ENCODE data around the gene ZSCAN5B. TPM values are rescaled to one million over a fixed set of nuclear protein-coding genes. Genes with fewer than 3 reads are reported as not detected.

Gene ZSCAN5B
- polyA plus RNA-seq, 1 donor from 2014 or later, result 0.24 TPM

GRCh38 chr19:56174550-56174949 lies 23.0 kb downstream of the ZSCAN5B start:
- Histone ChIP-seq H3F3A (ENCODE audit: insufficient read depth, low read length, poor library complexity, severe bottlenecking) (no peaks in the 10 kb centered on the region), H3K27ac (ENCODE audit: low read length) (no peak overlapping the region), H3K4me3 (ENCODE audit: low read length) (no peak overlapping the region), H3K27me3 (ENCODE audit: insufficient read depth, low read depth, low read length) (no peaks in the 10 kb centered on the region), H3K79me2 (replicated peaks; ENCODE audit: insufficient read depth, low read length) (no peaks in the 10 kb centered on the region), H3K9me2 (ENCODE audit: insufficient read depth, low read length) (no peaks in the 10 kb centered on the region), H3K9me3 (ENCODE audit: low read length) (no peaks in the 10 kb centered on the region), H3K36me3 (ENCODE audit: insufficient read depth, low read length) (no peaks in the 10 kb centered on the region), H3K4me2 (ENCODE audit: low read length) (no peak overlapping the region), H3K9ac (ENCODE audit: low read length) (no peak overlapping the region), H2AFZ (ENCODE audit: low read depth, low read length) (no peak overlapping the region), H4K20me1 (ENCODE audit: insufficient read depth) (no peaks in the 10 kb centered on the region)
- TF ChIP-seq SMC3 (conservative IDR thresholded peaks at IDR 0.05; ENCODE audit: poor library complexity) (no peak), REST (IDR thresholded peaks at IDR 0.05; ENCODE audit: borderline replicate concordance) (no peak), POLR2AphosphoS5 (IDR thresholded peaks at IDR 0.05) (no peak), EZH2 (IDR thresholded peaks at IDR 0.05; ENCODE audit: borderline replicate concordance, insufficient read depth, low read length, poor library complexity, severe bottlenecking) (no peak), EP300 (conservative IDR thresholded peaks at IDR 0.05; ENCODE audit: poor library complexity, severe bottlenecking) (no peak), TAF1 (IDR thresholded peaks at IDR 0.05; ENCODE audit: low read depth) (no peak), MXI1 (conservative IDR thresholded peaks at IDR 0.05; ENCODE audit: poor library complexity, severe bottlenecking) (no peak), CTCF (IDR thresholded peaks at IDR 0.05; ENCODE audit: poor library complexity, severe bottlenecking) (no peak), RAD21 (conservative IDR thresholded peaks at IDR 0.05) (no peak)

GRCh38 chr19:56174086-56174485 lies 23.5 kb downstream of the ZSCAN5B start:
- Histone ChIP-seq H3K9me3 (ENCODE audit: low read length) (no peaks in the 10 kb centered on the region), H3K79me2 (replicated peaks; ENCODE audit: insufficient read depth, low read length) (no peaks in the 10 kb centered on the region), H3K36me3 (ENCODE audit: insufficient read depth, low read length) (no peaks in the 10 kb centered on the region), H2AFZ (ENCODE audit: low read depth, low read length) (no peak overlapping the region), H4K20me1 (ENCODE audit: insufficient read depth) (no peaks in the 10 kb centered on the region), H3F3A (ENCODE audit: insufficient read depth, low read length, poor library complexity, severe bottlenecking) (no peaks in the 10 kb centered on the region), H3K9me2 (ENCODE audit: insufficient read depth, low read length) (no peaks in the 10 kb centered on the region), H3K27ac (ENCODE audit: low read length) (no peak overlapping the region), H3K27me3 (ENCODE audit: insufficient read depth, low read depth, low read length) (no peaks in the 10 kb centered on the region), H3K4me3 (ENCODE audit: low read length) (no peak overlapping the region), H3K4me2 (ENCODE audit: low read length) (no peak overlapping the region), H3K9ac (ENCODE audit: low read length) (no peak overlapping the region)
- no peak for TF ChIP-seq POLR2AphosphoS5 (IDR thresholded peaks at IDR 0.05)
- TF ChIP-seq EZH2 (IDR thresholded peaks at IDR 0.05; ENCODE audit: borderline replicate concordance, insufficient read depth, low read length, poor library complexity, severe bottlenecking), result no peak
- no peak for TF ChIP-seq EP300 (conservative IDR thresholded peaks at IDR 0.05; ENCODE audit: poor library complexity, severe bottlenecking)

DNA sequence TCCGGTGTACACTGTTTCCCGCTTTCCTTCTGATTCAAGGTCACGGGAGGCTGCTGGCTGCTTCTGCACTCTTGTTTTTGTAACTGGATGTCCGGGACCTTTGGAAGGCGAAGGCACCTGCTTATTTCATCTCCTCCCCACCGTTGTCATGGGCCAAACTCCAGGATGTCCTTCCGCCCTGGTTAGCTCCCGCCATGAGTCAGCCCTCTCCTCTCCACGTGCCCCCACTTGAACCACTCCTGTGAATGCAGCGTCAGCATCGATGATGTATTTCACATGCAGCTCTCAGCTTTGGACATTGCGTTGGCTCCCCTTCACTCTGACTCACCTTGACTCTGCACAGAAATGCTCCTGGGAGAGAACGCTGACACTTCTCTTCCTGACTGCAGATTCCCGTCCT lies 27.3 kb downstream of the ZSCAN5B start:
- no peak overlapping the region for H3K9ac ChIP-seq (ENCODE audit: low read length)
- no peaks in the 10 kb centered on the region for H3K27me3 ChIP-seq (ENCODE audit: insufficient read depth, low read depth, low read length)
- no peaks in the 10 kb centered on the region for H3K79me2 ChIP-seq (replicated peaks; ENCODE audit: insufficient read depth, low read length)
- H3K36me3 ChIP-seq (ENCODE audit: insufficient read depth, low read length), result no peaks in the 10 kb centered on the region
- H3K9me2 ChIP-seq (ENCODE audit: insufficient read depth, low read length), result no peaks in the 10 kb centered on the region
- no peak overlapping the region for H3K4me2 ChIP-seq (ENCODE audit: low read length)
- H4K20me1 ChIP-seq (ENCODE audit: insufficient read depth), result no peaks in the 10 kb centered on the region
- H3K27ac ChIP-seq (ENCODE audit: low read length), result no peak overlapping the region
- H3K4me3 ChIP-seq (ENCODE audit: low read length), result no peak overlapping the region
- H3F3A ChIP-seq (ENCODE audit: insufficient read depth, low read length, poor library complexity, severe bottlenecking), result no peaks in the 10 kb centered on the region
- TF ChIP-seq TAF1 (IDR thresholded peaks at IDR 0.05; ENCODE audit: low read depth) (no peak), MXI1 (conservative IDR thresholded peaks at IDR 0.05; ENCODE audit: poor library complexity, severe bottlenecking) (no peak), RAD21 (conservative IDR thresholded peaks at IDR 0.05) (no peak), CTCF (IDR thresholded peaks at IDR 0.05; ENCODE audit: poor library complexity, severe bottlenecking) (no peak), EP300 (conservative IDR thresholded peaks at IDR 0.05; ENCODE audit: poor library complexity, severe bottlenecking) (no peak), EZH2 (IDR thresholded peaks at IDR 0.05; ENCODE audit: borderline replicate concordance, insufficient read depth, low read length, poor library complexity, severe bottlenecking) (no peak), POLR2AphosphoS5 (IDR thresholded peaks at IDR 0.05) (no peak)
- H2AFZ ChIP-seq (ENCODE audit: low read depth, low read length), result no peak overlapping the region
- H3K9me3 ChIP-seq (ENCODE audit: low read length), result no peaks in the 10 kb centered on the region
